SK-N-MC (cell line): ENCODE data around the gene BRSK2.
"Not testable (repeated sequence)": the region's sequence is repeated elsewhere in the genome, so short reads cannot be mapped to it uniquely, and the experiment has no call there.

Source experiments
- DNase-seq: peaks from one replicate; pipeline ENCODE4 v3.0.0-alpha.2; 2011; ENCODE audit warnings: low read depth, low spot score
- H3K27ac ChIP-seq: fragments of 200-600 bp; sonication (generic); 2 replicates; pipeline ENCODE4 v1.5.1; 2016; ENCODE audit warnings: mixed run types
- H3K36me3 ChIP-seq: fragments of 200-600 bp; sonication (generic); 2 replicates; pipeline ENCODE4 v1.6.1; 2017; ENCODE audit warnings: antibody characterized with exemption, low read length, mixed read lengths; ENCODE audit not compliant: insufficient read depth
- H3K4me3 ChIP-seq: fragments of 200-600 bp; sonication (generic); 2 replicates; pipeline ENCODE4 v1.5.1; 2016
- H3K9ac ChIP-seq: fragments of 200-600 bp; sonication (generic); 2 replicates; pipeline ENCODE4 v1.8.0; 2017; ENCODE audit warnings: mixed run types, mixed read lengths; ENCODE audit not compliant: insufficient read length
- H3K9me3 ChIP-seq: fragments of 200-600 bp; sonication (generic); 2 replicates; pipeline ENCODE4 v1.6.1; 2017; ENCODE audit warnings: low read depth, mild to moderate bottlenecking, antibody characterized with exemption, low read length, moderate library complexity, mixed read lengths
- EZH2 ChIP-seq: fragments of 200-600 bp; sonication (generic); IDR thresholded peaks from one replicate; pipeline ENCODE4 v1.6.1; 2017; ENCODE audit warnings: antibody characterized with exemption
- FOXP2 ChIP-seq: optimal IDR thresholded peaks from 2 replicates; pipeline ENCODE3; 2011; ENCODE audit warnings: mild to moderate bottlenecking, moderate library complexity; ENCODE audit not compliant: insufficient read depth; ENCODE audit errors: extremely low read length, control extremely low read depth
- POLR2AphosphoS5 ChIP-seq: IDR thresholded peaks from 2 replicates; pipeline ENCODE4 v1.6.1; 2012; ENCODE audit warnings: mild to moderate bottlenecking, low read depth, low read length, borderline replicate concordance

Gene BRSK2

DNA sequence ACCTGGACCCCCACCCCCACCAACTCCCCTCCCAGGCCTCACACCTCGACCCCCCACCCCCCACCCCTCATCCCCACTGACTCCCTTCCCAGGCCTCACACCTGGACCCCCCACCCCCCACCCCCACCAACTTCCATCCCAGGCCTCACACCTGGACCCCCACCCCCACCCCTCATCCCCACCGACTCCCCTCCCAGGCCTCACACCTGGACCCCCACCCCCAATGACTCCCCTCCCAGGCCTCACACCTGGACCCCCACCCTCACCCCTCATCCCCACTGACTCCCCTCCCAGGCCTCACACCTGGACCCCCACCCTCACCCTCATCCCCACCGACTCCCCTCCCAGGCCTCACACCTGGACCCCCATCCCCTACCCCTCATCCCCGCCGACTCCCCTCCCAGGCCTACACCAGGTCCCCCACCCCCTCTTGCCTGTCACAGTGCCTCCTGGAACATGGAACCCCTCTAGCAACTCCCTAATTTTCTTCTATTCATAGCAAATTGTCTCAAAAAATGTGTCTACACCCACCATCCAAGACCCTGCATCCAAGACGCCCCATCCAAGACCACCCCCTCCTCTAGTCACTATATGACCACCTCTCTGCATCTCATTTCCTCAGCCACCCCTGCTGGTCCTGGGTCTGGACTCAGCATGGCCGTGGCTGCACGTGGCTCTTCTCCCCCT lies 36.9 kb upstream of the BRSK2 start:
- Histone ChIP-seq H3K27ac (no peak overlapping the region), H3K4me3 (no peak overlapping the region), H3K9ac (no peak overlapping the region), H3K36me3 (no peaks in the 10 kb centered on the region), H3K9me3 (no peaks in the 10 kb centered on the region)
- TF ChIP-seq FOXP2 (no peak), POLR2AphosphoS5 (no peak), EZH2 (no peak)
- no peak for DNase-seq

DNA sequence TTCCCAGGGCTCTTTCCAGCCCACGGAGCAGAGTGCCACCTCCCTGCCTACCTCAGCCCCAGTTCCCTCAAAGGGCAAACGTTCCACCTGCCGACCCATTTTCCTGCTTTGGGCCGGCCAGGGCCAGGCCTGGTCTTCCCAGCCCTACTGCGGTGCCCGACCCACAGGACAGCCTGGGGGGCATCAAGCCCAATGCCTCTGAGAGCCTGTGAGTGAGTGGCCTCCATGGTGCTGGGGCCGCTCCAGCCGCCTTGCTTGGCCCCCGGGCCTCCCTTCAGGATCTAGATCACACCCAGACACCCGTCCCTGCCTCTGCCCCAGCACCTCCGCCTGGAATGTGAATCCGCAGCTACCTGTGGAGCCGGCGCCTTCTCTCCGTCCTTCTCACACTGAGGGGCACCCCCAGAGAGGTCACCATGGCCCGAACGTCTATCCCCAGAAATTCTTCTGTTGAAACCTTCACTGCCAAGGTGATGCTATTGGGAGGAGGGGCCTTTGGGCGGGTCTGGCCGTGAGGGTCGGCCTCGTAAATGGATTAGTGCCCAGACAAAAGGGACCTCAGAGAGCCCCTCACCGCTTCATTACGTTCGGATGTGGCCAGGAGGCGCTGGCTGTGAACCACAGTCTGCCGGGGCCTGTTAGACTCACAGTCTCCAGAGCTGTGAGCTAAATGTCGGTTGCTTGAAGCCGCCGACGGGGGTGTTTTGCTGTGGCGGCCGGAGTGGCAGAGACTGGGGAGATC lies 36.2 kb upstream of the BRSK2 start:
- no peak overlapping the region for H3K4me3 ChIP-seq
- TF ChIP-seq POLR2AphosphoS5 (no peak), EZH2 (no peak), FOXP2 (no peak)
- no peak overlapping the region for H3K9ac ChIP-seq
- no peaks in the 10 kb centered on the region for H3K9me3 ChIP-seq
- no peak overlapping the region for H3K27ac ChIP-seq
- no peaks in the 10 kb centered on the region for H3K36me3 ChIP-seq
- DNase-seq: no peak

DNA sequence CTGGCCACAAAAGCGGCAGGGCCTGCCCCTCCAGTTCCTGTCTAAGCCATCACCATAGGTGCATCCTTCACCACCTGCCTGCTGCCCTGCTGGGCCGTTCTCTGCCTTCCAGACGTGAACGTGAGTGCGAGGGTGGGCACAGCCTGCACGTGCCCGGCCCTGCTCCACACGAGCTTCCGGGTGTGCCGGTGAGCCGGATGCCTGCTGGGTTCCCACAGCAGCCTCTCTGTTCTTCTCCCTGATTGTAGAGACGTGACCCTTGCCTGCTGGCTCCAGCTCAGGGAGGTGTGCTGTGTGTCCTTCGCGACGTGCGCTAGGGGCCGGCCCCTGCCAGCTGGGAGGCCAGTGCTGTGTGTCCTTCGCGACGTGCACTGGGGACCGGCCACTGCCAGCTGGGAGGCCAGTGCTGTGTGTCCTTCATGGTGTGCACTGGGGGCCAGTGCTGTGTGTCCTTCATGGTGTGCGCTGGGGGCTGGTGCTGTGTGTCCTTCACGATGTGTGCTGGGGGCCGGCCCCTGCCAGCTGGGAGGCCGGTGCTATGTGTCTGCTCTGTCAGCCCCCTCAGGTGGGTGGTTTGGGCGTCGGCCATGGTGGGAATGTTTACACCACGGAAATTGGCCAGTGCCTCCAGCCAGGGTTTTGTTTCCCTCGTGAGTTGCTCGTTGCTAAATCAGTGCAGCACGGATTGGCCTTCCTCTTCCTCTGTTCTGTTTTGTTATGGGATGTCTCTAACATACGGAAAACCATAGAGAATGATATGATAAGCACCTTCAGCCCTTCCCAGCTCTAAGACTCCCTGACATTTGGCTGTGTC lies 35.4 kb upstream of the BRSK2 start:
- Histone ChIP-seq H3K9ac (no peak overlapping the region), H3K9me3 (no peaks in the 10 kb centered on the region), H3K36me3 (no peaks in the 10 kb centered on the region), H3K4me3 (no peak overlapping the region), H3K27ac (no peak overlapping the region)
- DNase-seq: no peak
- no peak for TF ChIP-seq FOXP2

DNA sequence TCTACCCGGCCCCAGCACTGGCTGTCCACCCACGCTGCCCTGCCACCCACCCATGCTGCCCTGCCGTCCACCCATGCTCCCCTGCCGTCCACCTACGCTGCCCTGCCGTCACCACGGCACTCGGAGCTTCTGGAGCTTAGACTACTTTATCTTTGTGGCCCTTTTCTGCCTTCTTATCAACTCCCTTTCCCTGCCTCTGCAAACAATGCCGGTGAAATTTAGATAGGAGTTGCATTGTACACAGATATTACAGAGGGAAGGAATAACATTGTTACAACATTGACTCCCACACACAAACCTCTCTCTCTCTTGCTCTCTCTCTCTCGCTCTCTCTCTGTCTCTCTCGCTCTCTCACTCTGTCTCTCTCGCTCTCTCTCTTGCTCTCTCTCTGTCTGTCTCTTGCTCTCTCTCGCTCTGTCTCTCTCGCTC lies 33.7 kb upstream of the BRSK2 start:
- Histone ChIP-seq H3K36me3 (no peaks in the 10 kb centered on the region), H3K9ac (no peak overlapping the region), H3K4me3 (no peak overlapping the region), H3K27ac (no peak overlapping the region), H3K9me3 (no peaks in the 10 kb centered on the region)
- DNase-seq: no peak
- TF ChIP-seq POLR2AphosphoS5: no peak

DNA sequence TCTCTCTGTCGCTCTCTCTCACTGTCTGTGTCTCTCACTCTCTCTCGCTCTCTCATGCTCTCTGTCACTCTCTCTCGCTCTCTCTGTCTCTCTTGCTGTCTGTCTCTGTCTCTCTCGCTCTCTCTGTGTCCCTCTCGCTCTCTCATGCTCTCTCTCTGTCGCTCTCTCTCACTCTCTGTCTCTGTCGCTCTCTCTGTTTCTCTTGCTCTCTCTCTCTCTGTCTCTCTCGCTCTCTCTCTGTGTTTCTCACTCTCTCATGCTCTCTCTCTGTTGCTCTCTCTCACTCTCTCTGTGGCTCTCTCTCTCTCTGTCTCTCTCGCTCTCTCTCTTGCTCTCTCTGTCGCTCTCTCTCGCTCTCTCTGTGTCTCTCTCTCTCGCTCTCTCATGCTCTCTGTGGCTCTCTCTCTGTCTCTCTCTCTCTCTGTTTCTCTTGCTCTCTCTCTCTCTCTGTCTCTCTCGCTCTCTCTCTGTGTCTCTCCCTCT lies 33.2 kb upstream of the BRSK2 start:
- Histone ChIP-seq H3K9ac (no peak overlapping the region), H3K4me3 (no peak overlapping the region), H3K9me3 (no peaks in the 10 kb centered on the region), H3K27ac (no peak overlapping the region), H3K36me3 (no peaks in the 10 kb centered on the region)
- no peak for DNase-seq
- TF ChIP-seq FOXP2 (no peak), POLR2AphosphoS5 (no peak), EZH2 (no peak)

DNA sequence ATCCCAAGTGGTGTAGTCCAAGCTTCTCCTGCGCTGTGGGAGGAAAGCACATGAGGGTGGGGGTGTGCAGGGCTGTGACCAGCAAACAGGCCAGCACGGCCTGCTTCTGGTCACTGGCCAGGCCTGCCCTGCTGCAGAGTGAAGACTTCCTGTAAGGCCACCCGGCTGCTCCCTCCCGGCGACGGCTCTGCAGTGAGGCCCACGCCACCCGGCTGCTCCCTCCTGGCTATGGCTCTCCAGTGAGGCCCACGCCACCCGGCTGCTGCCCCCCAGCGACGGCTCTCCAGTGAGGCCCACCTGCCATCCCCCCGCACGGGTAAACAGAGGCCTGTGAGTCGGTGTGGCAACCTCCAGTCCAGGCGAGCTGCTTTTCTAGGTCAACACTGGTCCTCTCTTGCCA lies 31.4 kb upstream of the BRSK2 start:
- no peak overlapping the region for H3K9ac ChIP-seq
- no peak for DNase-seq
- H3K4me3 ChIP-seq: no peak overlapping the region
- H3K27ac ChIP-seq: no peak overlapping the region
- no peaks in the 10 kb centered on the region for H3K36me3 ChIP-seq
- TF ChIP-seq POLR2AphosphoS5 (no peak), EZH2 (no peak), FOXP2 (no peak)
- no peaks in the 10 kb centered on the region for H3K9me3 ChIP-seq

DNA sequence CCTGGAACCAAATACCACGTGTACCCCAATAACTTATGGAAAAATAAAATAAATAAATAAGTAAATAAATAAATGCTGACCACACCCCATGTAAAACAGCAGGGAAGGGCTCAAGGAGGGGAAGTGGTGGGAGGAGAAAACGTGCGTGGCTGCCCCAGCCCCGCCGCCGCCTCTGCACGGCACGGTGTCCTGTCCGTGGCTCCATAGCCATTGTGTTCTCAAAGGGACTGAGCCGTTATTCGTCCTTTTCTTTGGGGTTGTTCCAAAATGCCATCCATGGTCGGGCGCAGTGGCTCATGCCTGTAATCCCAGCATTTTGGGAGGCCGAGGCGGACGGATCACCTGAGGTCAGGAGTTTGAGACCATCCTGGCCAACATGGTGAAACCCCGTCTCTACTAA lies 30.8 kb upstream of the BRSK2 start:
- not testable (repeated sequence) for DNase-seq, H3K36me3 ChIP-seq, H3K9me3 ChIP-seq, H3K27ac ChIP-seq, H3K9ac ChIP-seq, H3K4me3 ChIP-seq

DNA sequence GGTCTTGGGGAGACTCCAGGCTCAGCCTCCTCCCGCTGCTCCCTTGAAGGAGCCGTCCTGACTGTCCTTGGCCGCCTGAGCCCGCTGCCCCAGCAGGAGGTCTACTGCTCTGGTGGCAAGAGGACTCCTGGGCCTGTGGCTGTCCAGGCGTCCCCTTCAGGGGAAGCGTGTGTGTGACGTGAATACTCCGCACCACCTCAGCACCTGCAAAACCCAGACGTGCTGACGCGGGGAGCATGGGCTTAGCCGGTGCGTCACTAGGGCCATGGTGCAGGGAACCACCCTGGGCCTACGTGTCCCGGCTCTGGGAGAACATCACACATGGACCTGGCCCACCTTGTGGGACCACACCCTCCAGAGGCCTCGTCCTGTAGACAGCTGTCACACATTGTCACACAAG lies 30.2 kb upstream of the BRSK2 start:
- no peak overlapping the region for H3K4me3 ChIP-seq
- H3K36me3 ChIP-seq: no peaks in the 10 kb centered on the region
- TF ChIP-seq EZH2: no peak
- TF ChIP-seq FOXP2: no peak
- TF ChIP-seq POLR2AphosphoS5: no peak
- no peak overlapping the region for H3K27ac ChIP-seq
- DNase-seq: no peak
- no peaks in the 10 kb centered on the region for H3K9me3 ChIP-seq
- H3K9ac ChIP-seq: no peak overlapping the region
